Amniotic epithelial cell (primary cell): ENCODE results near the gene COL16A1.

Experiments
- DNase-seq: peaks from one replicate; pipeline ENCODE4 v3.0.0-alpha.2; 2010; ENCODE audit warnings: low read depth

The COL16A1 gene

DNA sequence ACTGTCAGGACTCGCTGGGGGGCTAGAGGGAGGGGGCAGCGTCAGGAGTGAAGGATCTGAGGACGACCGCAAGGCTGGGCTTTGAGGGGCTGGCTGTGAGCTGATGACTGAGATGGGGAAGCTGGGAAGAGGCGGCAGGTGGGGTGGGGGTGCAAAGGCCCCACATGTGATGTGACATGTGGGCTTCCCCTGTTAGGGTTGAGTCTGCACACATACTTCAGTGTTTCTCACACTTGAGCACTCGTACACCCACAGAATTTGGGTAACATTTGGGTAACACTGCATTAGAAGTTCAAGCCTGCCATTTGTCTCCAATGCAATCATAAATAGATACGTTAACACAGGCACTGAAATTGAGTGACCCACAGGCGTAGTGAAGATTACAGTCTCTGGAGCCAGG is 16.2 kb downstream of the COL16A1 start:
- DNase-seq, result no peak

DNA sequence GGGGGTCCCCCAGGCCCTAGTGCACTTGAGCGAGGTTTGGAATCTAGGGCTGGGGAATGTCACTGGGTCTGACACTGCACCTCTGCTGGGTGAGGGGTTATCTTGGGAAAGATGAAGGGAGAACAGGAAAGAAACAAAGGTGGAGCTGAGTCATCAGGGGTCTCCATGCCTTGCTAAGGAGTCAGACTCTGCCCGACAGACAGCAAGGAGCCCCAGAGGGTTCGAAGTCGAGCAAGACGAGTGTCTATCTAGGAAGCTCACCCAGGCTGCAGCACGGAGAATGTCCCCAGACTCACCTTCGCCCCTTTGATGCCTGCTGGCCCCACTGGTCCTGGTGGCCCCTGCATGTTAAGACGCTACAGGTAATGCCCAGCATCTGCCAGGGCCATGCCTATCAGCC is 18.0 kb downstream of the COL16A1 start:
- DNase-seq, result no peak

DNA sequence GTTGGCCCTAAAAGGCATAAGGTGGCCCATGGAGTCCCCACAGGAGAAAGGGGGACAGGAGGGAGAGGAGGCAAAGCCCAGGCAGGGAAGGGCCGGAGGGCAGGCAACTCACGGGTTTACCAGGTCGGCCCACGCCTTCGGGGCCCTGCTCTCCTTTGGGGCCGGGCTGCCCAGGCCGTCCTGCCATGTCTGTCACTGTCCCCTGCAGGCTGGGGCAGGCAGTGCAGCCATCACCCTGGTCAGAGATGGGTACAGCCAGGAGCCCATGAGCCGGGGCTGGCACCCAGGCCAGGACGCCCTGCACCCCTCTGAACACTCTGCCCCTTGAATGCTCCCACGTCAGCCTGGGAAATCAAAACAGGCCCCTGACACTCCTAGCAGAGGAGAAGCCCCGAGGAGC is 19.8 kb downstream of the COL16A1 start:
- DNase-seq, result no peak

DNA sequence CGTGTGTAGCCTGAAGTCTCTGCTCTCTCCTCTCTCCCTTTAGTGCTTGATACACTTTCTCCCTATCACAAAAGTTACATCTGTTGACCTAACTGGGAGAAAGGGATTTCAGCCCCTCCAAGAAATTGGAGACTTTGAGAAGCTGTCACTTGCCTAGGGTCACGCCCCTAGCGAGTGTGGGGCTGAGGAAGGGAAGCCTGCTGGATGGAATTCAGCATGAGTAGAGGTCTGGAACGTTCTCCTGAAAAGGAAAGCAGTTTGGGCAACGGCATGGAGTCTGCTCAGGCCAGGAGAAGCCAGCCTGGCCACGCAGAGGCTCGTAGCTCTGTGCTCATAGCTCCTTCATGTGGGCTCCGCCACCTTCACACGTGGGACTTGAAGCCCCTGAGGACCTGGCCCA is 22.4 kb downstream of the COL16A1 start:
- DNase-seq, result no peak

DNA sequence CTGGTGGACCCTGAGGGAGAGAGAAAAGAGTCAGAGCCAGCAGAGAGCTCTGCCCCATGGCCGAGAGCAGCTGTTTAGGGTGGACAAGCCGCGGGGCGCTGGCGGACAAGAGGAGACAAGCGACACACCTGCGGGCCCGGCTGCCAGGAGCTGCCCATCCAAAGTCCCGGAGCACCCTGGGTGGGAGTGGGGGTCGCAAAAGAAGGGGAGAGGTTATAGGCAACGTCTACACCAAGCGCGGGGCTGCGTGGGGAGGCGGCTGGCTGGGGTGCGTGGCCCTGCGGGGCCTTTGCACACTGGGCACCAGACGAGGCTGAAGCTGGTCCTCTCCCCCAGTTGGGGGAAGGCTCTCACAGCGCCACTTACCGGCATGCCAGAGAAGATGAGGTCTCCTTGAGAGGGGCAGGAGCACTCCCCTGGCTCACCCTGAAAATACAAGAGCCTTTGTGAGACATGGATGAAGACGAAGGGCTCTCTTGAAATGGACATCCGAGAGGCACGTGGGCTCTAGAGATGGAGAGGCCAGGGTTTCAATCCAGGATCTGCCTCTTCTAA is 24.1 kb downstream of the COL16A1 start:
- no peak for DNase-seq

DNA sequence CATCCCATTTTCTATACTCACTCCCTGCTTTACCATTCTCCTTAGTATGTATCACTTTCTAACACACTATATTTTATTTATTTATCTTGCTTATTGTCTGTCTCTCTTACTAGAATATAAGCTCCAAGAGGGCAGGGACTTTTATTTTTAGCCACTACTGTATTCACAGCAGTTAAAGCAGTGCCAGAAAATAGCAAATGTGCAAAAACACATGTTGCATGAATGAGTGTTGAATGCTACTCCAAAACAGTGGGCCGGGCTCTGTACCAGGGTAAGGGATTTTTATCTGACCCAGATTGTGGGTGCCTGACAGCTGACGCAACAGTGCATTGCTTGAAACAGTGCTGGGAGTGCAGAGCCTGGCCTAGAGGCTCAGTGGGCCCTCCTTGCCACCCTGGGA is 24.7 kb downstream of the COL16A1 start:
- DNase-seq, result peak; percentile 30

DNA sequence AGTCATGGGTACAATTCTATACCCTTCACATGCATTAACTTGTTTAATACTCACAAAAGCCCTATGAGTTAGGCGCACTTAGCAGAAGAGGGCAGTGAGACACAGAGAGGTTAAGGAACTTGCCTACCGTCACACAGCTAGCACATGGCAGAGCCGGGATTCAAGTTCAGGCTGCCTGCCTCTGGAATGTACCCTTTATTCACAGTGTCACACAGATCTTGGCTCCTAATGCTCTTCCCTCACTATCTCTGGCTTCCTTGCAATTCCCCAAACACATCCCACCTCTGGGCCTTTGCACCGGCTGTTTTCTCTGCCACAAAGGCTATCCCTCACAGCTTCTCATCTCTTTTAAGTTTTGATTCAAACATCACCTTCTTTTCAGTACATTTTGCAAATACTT is 25.1 kb downstream of the COL16A1 start:
- no peak for DNase-seq

DNA sequence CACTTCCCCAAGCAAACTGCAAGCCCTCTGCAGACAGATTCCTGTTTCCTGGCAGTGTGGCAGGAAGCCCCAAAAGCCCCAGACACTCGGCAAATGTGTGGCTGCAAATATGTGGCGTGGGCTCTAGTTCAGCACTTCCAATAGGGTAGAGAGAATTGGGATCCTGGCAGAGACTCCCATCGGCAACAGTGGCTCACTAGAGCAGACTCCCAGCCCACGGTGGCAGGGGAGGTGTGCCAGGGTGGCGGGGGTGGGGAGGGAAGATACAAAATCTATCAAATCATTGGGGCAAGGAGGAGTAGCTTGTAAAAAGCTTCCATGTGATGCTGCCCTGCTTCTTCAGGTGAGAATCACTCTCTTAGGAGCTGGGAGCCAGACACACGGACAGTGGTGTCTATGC is 25.9 kb downstream of the COL16A1 start:
- DNase-seq, result no peak

DNA sequence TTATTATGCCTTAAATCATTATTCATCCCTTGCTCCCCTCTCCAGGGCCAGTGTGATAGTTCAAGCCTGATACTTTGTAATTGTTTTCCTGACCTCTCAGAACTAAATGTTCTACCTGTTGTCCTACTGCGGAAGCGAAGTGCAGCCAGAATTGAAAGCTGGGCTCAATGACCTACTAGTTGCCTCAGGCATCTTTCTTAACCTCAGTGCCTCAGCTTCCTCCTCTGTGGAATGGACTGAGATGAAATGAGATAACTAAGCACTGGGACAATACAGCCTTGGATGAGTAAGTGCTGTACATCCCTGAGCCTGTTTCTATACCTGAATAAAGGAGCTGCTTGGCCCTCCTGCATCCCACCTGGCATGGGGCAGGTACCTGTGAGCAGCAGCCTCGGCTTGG is 26.4 kb downstream of the COL16A1 start:
- DNase-seq, result no peak

DNA sequence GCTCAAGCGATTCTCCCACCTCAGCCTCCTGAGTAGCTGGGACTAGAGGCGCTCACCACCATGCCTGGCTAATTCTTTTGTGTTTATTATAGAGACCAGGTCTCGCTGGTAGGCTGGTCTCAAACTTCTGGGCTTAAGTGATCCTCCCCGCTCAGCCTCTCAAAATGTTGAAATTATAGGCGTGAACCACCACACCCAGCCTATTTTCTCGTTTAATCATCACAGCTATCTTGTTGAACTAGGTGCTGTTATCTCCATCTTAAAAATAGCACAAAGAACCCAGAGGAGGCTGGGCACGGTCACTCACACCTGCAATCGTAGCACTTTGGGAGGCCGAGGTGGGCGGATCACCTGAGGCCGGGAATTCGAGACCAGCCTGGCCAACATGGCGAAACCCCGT is 28.1 kb downstream of the COL16A1 start:
- DNase-seq, result no peak

DNA sequence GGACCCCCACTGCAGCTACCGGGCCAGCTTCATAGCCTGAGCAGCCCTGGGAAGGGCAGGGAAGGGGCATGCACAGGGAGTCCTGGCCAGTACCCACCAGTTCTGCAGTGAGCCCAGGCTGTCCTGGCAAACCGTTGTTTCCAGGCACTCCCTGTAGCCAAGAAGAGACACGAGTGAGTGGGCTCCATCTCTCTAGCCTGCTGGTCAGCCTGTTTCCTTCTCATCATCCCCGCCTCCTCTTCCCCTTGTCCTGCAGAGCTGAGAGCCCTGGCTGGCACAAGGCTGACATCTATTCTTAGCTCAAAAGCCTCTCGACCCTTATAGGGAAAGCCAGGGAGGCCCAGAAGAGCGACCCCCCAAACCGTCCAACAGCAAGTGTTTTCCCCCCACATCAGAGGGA is 28.7 kb downstream of the COL16A1 start:
- DNase-seq, result no peak

DNA sequence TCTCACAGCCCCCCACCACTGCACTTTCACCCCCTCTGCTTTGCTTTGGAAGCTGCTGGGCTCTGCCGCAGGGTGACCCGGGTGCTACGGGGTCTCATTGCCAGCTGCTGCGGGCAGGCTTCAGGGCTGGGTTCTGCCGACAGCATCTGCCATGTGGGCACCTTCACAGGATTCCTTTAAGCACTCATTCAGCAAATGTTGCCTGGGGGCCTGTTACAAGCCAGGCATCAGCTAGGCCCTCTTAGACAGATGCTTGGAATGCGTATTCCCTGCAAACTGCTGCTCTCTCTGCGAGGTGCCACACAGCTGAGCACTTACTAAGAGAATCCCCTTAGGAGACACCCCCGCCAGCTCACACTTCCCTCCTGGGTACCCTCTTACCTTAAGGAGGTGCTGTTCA is 29.2 kb downstream of the COL16A1 start:
- no peak for DNase-seq

DNA sequence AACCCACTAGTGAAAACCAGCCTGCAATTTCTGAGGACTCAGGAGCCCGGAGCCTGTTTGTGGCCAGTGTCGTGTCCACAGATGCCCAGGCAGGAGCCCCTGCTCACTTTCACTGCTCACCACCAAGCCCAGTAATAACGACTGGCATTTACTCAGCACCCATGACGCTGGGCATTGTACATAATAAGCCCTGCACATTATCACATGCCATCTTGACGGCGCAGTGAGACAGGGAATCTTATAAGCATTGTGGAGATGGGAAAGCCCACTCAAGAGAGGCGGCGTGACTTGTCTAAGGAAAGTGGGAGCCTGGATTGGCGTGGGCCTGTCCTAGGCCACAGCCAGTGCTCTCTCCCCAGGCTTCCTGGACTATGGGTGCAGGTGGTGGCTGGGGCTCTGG is 30.4 kb downstream of the COL16A1 start:
- DNase-seq, result no peak

DNA sequence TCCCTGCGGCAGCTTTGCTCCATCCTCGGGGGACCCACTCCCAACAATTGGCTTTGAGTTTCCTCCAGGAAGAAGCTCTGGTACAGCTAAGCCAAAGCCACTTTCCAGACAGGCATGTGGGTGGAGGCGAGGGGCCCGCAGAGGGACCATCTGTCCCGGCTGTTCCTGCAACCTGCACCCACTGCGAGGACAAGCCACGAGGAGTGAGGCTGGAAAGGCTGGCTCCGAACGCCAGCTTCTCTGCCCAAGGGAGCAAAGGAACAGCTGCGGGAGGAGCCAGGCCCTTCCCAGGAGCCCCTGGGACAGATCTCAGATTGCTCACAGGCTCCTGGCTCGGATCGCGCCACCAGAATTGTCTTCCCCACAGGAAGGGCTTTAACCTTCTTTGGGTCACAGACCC is 30.8 kb downstream of the COL16A1 start:
- no peak for DNase-seq

DNA sequence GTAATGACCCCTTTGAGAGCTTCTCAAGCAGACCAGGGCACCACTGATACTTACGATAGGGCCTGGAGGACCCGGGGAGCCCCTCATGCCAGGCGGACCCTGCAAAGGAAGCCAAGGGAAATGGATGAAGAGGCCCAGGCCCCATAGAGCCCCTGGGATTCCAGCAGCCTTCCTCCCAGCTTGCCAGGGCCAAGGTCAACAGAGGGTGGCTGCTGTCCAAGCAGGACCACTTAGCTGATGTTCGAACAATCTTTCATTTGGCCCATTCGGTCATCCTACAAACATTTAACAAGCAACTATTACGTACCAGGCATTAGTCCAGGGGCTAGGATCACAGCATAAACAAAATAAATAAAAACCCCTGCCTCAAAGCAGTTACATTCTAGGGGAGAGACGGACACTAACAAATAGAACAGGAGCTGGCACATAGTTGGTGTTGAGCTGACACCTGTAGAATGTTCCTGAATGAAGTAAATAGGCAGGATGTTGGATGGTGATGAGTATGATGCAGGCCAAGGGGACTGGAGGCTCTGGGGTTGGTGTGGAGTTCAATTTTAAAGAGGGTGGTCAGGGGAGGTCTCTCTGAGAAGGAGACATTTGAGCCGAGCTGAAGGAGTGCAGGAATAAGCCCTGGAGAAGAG is 32.1 kb downstream of the COL16A1 start:
- DNase-seq, result no peak

DNA sequence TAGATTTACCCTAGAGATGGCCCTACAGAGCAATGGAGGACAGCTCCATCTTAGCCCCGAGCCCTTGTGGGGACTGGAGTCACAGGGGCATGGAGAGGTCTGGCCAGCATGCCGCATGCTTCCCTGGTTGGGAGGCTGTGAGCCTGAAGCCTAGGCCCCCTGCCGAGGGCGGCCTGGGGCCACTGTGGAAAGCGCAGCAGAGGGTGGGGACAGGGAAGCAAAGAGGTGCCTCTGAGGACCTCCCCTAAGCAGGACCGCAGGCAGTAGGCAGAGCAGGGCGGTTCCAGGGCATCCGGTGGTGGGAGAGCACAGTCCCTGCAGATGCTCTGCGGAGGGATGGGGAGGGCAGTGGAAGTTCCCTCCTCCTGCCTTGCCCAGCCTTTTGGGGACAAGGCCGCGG is 32.7 kb downstream of the COL16A1 start:
- DNase-seq, result no peak

DNA sequence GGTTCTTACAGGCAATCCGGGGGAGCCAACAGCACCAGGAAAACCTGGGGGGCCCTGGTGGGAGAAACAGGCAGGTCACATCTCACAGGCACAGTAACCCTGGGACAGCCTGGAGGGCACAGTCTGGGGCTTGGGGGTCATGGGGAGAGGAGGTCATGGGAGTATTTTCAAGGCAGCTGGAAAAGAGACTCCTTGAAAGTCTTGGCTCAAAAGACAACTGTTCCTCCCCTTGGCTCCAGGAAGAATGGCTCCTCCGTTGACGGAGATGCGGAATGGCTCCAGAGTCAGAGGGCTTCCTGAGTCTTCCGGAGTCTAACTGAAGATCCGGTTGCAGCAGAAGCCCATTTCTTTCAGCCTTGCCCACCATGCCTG is 33.2 kb downstream of the COL16A1 start:
- DNase-seq, result no peak

DNA sequence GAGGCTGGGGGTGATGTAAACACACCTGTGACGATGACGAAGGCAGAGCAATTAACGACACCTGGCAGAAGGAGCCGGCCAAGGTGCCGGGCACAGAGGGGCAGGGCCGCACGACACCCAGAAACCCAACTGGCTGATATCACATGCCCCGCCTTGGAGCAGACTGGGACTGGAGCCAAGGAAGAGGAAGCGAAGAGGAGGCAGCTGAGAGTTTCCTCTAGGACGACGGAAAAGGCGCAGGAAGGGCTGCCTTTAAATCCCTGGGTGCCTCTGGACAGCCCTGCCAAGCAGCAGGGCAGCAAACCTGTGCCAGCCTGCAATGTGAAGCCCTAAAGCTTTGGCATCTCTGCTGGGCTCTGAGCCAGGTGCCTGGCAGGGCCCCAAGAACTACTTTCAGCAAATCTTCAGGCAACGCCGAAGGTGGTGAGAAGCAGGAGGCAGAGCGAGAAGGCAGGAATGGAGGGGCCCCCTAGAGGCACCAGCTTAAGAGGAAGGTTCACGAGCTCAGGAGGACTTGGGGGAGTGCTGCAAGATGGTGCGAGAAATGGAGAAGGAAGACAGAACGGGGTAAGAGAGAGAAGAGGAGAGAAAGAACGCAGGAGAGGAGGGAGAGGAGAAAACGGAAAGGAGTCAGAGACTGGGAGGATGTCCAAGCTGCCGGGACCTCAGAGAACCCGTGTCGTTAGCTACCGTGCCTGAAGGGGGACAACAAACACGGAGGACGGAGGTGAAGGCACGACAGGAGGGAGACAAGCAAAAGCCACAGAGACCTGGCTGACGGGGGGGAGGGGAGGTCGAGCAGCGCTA is 33.8 kb downstream of the COL16A1 start:
- DNase-seq, result peak; percentile 82

DNA sequence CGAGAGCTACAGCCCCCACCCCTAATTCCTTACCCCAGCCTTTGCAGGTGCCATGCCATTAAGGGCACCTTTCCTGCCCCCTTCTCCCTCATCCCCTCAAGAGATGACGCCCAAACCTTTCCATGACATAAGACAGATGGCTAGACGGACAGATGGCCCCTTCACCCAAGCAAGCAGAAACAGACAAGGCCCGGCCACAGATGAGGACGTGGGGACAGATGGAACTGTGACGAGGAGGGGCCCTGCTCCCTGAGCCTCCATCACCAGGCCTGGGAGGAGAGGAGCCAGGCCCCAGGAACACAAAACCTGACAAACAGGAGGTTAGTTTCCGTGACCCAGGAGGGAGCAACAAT is 34.4 kb downstream of the COL16A1 start:
- no peak for DNase-seq

DNA sequence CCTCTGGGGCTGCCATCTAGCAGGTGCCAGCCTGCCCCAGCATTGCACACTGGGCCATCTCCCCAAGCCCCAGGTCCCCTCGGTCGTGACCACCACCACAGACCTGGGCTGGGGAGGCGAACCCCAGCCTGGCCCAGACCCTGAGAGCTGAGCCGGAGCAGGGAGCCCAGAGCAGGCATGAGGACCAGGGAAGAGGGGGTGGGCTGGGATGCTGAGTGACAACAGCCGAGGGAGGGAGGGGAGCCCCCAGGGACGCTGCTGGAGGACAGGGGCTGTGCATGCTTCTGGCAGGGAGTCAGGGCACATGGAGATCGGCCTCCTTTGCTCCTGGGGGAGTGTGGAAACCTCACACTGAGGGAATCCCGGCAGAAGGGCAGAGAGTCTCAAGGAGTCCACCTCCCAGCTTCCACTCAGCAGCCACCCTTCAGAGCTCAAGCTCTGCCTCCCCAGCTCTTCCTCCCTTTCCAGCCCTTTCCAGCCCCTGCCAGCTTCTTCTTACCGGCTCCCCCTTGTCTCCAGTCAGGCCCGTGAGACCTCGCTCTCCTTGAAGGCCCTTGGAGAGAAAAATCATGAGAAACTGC is 35.4 kb downstream of the COL16A1 start:
- no peak for DNase-seq

DNA sequence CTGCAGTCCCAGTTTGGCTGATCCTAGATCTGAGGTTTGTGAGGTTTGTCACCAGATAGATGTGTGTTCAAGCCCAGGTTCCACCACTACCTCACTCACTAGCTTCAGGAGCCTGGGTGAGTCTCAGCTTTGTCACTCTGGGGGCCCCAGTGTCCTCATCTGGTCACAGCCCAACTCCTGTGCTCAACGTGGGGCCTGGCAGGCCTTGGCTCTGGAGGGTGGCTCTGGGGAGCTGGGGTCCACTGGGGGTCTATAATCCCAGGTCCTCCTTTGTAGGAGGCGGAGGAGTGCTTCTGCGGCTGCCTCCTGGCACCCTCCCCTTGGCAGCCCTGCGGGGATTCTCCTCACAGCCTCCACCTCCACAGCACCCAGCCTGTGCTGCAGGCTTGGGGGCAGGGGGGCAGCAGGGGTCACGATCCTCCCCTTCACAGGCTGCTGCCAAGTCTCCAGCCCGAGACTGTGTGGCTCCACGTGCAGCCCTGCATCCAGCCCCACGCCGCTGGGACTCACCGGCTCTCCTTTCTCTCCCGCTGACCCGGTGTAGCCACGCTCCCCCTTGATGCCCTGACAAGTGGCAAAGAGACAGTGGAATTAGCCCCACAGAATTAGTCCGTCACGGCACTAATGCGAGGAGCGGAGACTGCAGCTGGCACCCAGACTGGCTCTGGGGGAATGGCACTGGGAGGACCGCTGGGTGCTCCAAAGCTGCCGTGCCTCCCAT is 36.6 kb downstream of the COL16A1 start:
- DNase-seq, result no peak

DNA sequence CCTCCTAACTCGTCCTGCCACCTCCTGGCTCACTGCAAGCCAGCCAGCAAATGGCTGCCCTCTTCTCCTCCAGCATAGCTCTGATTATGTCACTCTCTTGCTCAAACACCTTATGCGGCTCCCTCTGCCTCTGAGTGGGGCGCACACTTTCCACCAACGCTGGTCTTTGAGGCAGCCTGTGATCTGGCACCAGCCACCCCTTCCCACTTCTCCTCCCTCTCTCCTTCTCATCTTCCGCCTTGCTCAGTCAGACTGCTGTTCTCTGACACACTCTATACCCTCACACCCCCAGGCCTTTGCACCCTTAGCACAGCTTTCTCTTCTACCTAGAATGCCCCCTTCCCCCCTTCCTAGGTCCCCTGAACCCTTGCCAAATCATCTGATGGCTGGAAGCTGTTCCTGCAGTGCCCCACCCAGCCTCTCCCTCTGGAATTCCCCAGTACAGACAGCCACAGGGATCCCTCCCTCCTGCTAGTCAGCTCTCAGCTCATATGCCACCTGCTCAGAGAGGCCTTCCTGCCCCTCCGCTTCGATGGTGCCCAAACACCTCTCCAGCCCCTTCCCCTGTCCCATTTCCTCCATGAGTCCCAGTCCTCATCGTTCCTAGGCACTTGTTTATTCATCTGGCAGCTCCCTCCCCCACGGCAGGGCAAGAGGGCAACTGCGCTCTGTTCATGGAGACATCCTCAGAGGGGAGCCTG is 37.4 kb downstream of the COL16A1 start:
- peak; percentile 32 for DNase-seq
